ENCODE data around the gene LRRC30.

Gene LRRC30

GRCh38 chr18:7230626-7231349 is at the start of gene LRRC30:
TSS of gene LRRC30 (plus strand) at chr18:7231089. CDS start at chr18:7231139, 50 bp downstream.
- Histone ChIP-seq H3K79me2 (ENCODE audit: insufficient read depth, low read length) (no peaks in the 10 kb centered on the region), H3K9me3 (ENCODE audit: insufficient read depth, low read length) (no peaks in the 10 kb centered on the region), H3F3A (ENCODE audit: insufficient read depth) (no peaks in the 10 kb centered on the region), H4K20me1 (ENCODE audit: low read depth, low read length) (no peaks in the 10 kb centered on the region), H3K36me3 (ENCODE audit: low read length) (no peaks in the 10 kb centered on the region), H3K27ac (ENCODE audit: low read depth, low read length) (no peak within 1 kb of the TSS), H2AFZ (ENCODE audit: low read depth, low read length, severe bottlenecking) (no peak within 1 kb of the TSS), H3K9me2 (replicated peaks; ENCODE audit: insufficient read depth, low read length) (no peaks in the 10 kb centered on the region), H3K9ac (ENCODE audit: low read length) (no peak within 1 kb of the TSS), H3K4me3 (ENCODE audit: insufficient read depth, low read length, poor library complexity, severe bottlenecking) (no peak within 1 kb of the TSS), H3K27me3 (ENCODE audit: low read length) (no peaks in the 10 kb centered on the region), H3K4me2 (ENCODE audit: low read depth, low read length, poor library complexity, severe bottlenecking) (no peak within 1 kb of the TSS)
- TF ChIP-seq, protein P1, sequence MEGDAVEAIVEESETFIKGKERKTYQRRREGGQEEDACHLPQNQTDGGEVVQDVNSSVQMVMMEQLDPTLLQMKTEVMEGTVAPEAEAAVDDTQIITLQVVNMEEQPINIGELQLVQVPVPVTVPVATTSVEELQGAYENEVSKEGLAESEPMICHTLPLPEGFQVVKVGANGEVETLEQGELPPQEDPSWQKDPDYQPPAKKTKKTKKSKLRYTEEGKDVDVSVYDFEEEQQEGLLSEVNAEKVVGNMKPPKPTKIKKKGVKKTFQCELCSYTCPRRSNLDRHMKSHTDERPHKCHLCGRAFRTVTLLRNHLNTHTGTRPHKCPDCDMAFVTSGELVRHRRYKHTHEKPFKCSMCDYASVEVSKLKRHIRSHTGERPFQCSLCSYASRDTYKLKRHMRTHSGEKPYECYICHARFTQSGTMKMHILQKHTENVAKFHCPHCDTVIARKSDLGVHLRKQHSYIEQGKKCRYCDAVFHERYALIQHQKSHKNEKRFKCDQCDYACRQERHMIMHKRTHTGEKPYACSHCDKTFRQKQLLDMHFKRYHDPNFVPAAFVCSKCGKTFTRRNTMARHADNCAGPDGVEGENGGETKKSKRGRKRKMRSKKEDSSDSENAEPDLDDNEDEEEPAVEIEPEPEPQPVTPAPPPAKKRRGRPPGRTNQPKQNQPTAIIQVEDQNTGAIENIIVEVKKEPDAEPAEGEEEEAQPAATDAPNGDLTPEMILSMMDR (IDR thresholded peaks at IDR 0.05; ENCODE audit: insufficient read depth, low read length, poor library complexity, severe bottlenecking), result no peak
- TF ChIP-seq EZH2phosphoT487 (conservative IDR thresholded peaks at IDR 0.05; ENCODE audit: low read length), result no peak

DNA sequence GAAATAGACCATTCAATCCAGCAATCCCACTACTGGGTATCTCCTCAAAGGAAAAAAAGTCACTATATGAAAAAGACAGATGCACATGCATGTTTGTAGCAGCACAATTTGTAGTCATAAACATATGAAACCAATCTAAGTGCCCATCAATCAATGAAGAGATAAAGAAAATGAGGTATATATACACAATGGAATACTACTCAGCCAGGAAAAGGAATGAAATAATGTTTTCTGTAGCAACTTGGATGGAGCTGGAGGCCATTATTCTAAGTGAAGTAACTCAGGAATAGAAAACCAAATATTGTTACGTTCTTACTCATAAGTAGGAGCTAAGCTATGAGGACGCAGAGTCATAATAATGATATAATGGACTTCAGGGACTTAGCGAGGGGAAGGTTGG is 45.2 kb upstream of the LRRC30 start:
- Histone ChIP-seq H2AFZ (ENCODE audit: low read depth, low read length, severe bottlenecking) (no peak overlapping the region), H3K27me3 (ENCODE audit: low read length) (no peaks in the 10 kb centered on the region), H3K27ac (ENCODE audit: low read depth, low read length) (no peak overlapping the region), H3F3A (ENCODE audit: insufficient read depth) (no peaks in the 10 kb centered on the region), H3K4me2 (ENCODE audit: low read depth, low read length, poor library complexity, severe bottlenecking) (no peak overlapping the region), H3K36me3 (ENCODE audit: low read length) (no peaks in the 10 kb centered on the region), H3K9me3 (ENCODE audit: insufficient read depth, low read length) (no peaks in the 10 kb centered on the region), H3K4me3 (ENCODE audit: insufficient read depth, low read length, poor library complexity, severe bottlenecking) (no peak overlapping the region), H3K79me2 (ENCODE audit: insufficient read depth, low read length) (no peaks in the 10 kb centered on the region), H3K9ac (ENCODE audit: low read length) (no peak overlapping the region), H4K20me1 (ENCODE audit: low read depth, low read length) (no peaks in the 10 kb centered on the region), H3K9me2 (replicated peaks; ENCODE audit: insufficient read depth, low read length) (no peaks in the 10 kb centered on the region)
- no peak for TF ChIP-seq EZH2phosphoT487 (conservative IDR thresholded peaks at IDR 0.05; ENCODE audit: low read length)
- TF ChIP-seq, protein P1 (IDR thresholded peaks at IDR 0.05; ENCODE audit: insufficient read depth, low read length, poor library complexity, severe bottlenecking), result no peak

- Histone ChIP-seq H3K4me2 (ENCODE audit: low read depth, low read length, poor library complexity, severe bottlenecking) (no peak overlapping the region), H3K9ac (ENCODE audit: low read length) (no peak overlapping the region), H3F3A (ENCODE audit: insufficient read depth) (no peaks in the 10 kb centered on the region), H2AFZ (ENCODE audit: low read depth, low read length, severe bottlenecking) (no peak overlapping the region), H3K9me2 (replicated peaks; ENCODE audit: insufficient read depth, low read length) (no peaks in the 10 kb centered on the region), H3K9me3 (ENCODE audit: insufficient read depth, low read length) (no peaks in the 10 kb centered on the region), H3K79me2 (ENCODE audit: insufficient read depth, low read length) (no peaks in the 10 kb centered on the region), H3K27ac (ENCODE audit: low read depth, low read length) (no peak overlapping the region), H3K4me3 (ENCODE audit: insufficient read depth, low read length, poor library complexity, severe bottlenecking) (no peak overlapping the region), H4K20me1 (ENCODE audit: low read depth, low read length) (no peaks in the 10 kb centered on the region), H3K27me3 (ENCODE audit: low read length) (no peaks in the 10 kb centered on the region), H3K36me3 (ENCODE audit: low read length) (no peaks in the 10 kb centered on the region)
- TF ChIP-seq, protein P1 (IDR thresholded peaks at IDR 0.05; ENCODE audit: insufficient read depth, low read length, poor library complexity, severe bottlenecking), result no peak
- TF ChIP-seq EZH2phosphoT487 (conservative IDR thresholded peaks at IDR 0.05; ENCODE audit: low read length), result no peak
Observed at GRCh38 chr18:7190547-7191156, 40.2 kb upstream of the LRRC30 start.

Data from SU-DHL-6 (cell line).